Measurements from ENCODE around the gene ABO. TPM values are rescaled to one million over a fixed set of nuclear protein-coding genes. Genes with fewer than 3 reads are reported as not detected.
"Not testable (repeated sequence)": the region's sequence is repeated elsewhere in the genome, so short reads cannot be mapped to it uniquely, and the experiment has no call there.

Gene ABO
- total RNA-seq, 4 donors from 2014 or later: 0.29 to 6.1 (median 0.59) TPM

DNA sequence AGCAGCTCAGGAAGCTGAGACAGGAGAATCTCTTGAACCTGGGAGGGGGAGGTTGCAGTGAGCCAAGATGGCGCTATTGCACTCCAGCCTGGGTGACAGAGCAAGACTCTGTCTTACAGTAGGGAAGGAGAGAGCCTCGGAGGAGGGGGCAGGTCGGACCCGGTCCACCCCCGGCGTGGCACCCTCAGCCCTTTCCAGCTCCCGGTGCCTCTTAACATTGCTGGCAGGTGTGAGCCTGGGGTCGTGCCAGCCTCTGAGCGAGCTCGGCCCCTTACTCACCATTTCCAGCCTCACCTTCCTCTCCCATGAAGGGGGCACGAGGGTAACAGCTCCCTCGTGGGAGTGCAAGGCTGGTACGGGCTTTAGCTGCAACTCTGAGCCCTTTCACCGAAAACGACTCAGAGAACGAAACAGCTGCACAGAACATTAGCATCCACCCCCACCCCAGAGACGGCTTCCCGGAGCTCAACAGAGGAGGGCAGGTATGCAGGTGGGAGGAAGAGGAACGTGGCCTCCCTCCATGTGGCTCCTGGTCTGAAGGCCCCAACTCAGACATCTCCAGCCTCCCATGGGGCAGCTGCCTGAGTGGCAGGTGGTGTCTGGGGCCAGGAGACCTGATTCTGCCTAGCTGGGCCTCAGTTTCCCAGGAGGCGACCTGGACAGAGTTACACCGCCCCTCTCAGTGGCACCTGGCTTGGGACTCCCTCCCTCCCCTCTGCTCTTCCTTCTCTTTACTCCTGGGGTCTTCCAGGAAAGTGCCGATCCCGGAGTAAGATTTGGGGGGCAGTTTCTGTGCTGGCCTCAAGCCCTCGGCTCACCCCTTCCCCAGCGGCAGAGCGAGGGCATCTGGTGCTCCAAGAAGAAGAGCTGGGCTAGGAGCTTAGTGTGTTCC, 28.5 kb upstream of the ABO start:
- Histone ChIP-seq H3K4me1 (no peaks in the 10 kb centered on the region), H3K27me3 (no peaks in the 10 kb centered on the region), H3K9me3 (no peaks in the 10 kb centered on the region), H3K36me3 (no peaks in the 10 kb centered on the region), H3K27ac (no peak overlapping the region), H3K4me3 (no peak overlapping the region)
- DNase-seq: no peak
- TF ChIP-seq, protein P1, sequence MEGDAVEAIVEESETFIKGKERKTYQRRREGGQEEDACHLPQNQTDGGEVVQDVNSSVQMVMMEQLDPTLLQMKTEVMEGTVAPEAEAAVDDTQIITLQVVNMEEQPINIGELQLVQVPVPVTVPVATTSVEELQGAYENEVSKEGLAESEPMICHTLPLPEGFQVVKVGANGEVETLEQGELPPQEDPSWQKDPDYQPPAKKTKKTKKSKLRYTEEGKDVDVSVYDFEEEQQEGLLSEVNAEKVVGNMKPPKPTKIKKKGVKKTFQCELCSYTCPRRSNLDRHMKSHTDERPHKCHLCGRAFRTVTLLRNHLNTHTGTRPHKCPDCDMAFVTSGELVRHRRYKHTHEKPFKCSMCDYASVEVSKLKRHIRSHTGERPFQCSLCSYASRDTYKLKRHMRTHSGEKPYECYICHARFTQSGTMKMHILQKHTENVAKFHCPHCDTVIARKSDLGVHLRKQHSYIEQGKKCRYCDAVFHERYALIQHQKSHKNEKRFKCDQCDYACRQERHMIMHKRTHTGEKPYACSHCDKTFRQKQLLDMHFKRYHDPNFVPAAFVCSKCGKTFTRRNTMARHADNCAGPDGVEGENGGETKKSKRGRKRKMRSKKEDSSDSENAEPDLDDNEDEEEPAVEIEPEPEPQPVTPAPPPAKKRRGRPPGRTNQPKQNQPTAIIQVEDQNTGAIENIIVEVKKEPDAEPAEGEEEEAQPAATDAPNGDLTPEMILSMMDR (IDR thresholded peaks at IDR 0.05): no peak
- TF ChIP-seq POLR2A (IDR thresholded peaks at IDR 0.05): no peak
- intact Hi-C loops (cut with DNase I; ENCODE audit: low total_unique reads): no loop called here

DNA sequence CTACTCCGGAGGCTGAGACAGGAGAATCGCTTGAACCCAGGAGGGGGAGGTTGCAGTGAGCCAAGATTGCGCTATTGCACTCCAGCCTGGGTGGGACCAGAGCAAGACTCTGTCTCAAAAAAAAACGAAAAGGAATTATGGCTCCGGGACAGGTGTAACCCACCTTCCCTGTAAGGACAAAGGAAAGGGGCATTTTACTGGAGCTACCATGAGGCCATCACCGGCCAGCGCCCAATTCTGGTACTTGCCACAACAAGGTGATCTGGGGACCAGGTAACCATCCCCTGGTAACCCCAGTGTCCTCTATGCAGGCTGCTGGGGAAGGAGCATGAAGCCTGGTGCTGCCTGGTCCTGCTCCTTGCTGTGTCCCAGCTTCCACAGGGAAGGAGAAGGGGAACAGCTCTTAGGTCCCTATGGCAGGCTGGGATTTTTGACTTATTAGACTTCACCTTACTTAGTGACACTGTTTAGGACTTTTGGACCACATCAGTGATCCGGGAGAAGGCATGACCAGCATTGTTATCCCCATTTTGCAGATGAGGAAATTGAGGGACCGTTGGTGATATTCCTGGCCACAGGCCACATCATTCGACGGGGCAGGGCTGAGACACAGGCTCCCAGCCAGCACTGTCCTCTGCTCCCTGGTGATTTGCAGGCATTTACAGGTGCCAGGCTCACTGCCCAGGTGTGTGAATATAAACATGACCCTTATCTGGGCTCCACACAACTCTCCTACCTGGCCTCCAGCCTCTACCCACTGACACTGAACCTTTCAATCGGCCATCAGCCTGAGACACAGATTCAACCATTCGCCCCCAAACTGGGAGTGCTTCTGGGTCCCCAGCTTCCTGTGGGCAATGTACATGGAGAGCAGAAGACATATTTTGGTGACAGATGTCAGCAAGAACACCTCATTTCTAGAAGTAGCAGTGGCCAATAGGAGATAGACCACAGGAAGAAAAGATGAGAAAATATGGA, 26.5 kb upstream of the ABO start:
- DNase-seq: no peak
- intact Hi-C loops (cut with DNase I; ENCODE audit: low total_unique reads): no loop called here
- TF ChIP-seq POLR2A (IDR thresholded peaks at IDR 0.05): no peak
- TF ChIP-seq, protein P1 (IDR thresholded peaks at IDR 0.05): no peak
- H3K4me3 ChIP-seq: no peak overlapping the region
- no peak overlapping the region for H3K27ac ChIP-seq
- no peaks in the 10 kb centered on the region for H3K9me3 ChIP-seq
- H3K36me3 ChIP-seq: no peaks in the 10 kb centered on the region
- H3K27me3 ChIP-seq: no peaks in the 10 kb centered on the region
- no peaks in the 10 kb centered on the region for H3K4me1 ChIP-seq

GRCh38 chr9:133299996-133300395, 25.0 kb upstream of the ABO start:
- H3K4me1 ChIP-seq; H3K36me3 ChIP-seq; DNase-seq; H3K9me3 ChIP-seq; H3K27me3 ChIP-seq; H3K27ac ChIP-seq; H3K4me3 ChIP-seq; intact Hi-C loops (cut with DNase I; ENCODE audit: low total_unique reads): not testable (repeated sequence)

GRCh38 chr9:133294257-133294656, 19.3 kb upstream of the ABO start:
- no peaks in the 10 kb centered on the region for H3K27me3 ChIP-seq
- H3K4me1 ChIP-seq: no peaks in the 10 kb centered on the region
- intact Hi-C loops (cut with DNase I; ENCODE audit: low total_unique reads): no loop called here
- H3K4me3 ChIP-seq: no peak overlapping the region
- TF ChIP-seq POLR2A (IDR thresholded peaks at IDR 0.05): no peak
- TF ChIP-seq, protein P1 (IDR thresholded peaks at IDR 0.05): no peak
- H3K27ac ChIP-seq: no peak overlapping the region
- no peaks in the 10 kb centered on the region for H3K9me3 ChIP-seq
- DNase-seq: no peak
- no peaks in the 10 kb centered on the region for H3K36me3 ChIP-seq

- H3K36me3 ChIP-seq: no peaks in the 10 kb centered on the region
- H3K4me3 ChIP-seq: no peak overlapping the region
- DNase-seq: no peak
- H3K9me3 ChIP-seq: no peaks in the 10 kb centered on the region
- intact Hi-C loops (cut with DNase I; ENCODE audit: low total_unique reads): no loop called here
- H3K27me3 ChIP-seq: no peaks in the 10 kb centered on the region
- no peak overlapping the region for H3K27ac ChIP-seq
- TF ChIP-seq, protein P1 (IDR thresholded peaks at IDR 0.05): no peak
- TF ChIP-seq POLR2A (IDR thresholded peaks at IDR 0.05): no peak
- no peaks in the 10 kb centered on the region for H3K4me1 ChIP-seq
These were observed 15.8 kb upstream of the ABO start for GRCh38 chr9:133290751-133291302.
